Panc1 (cell line): ENCODE data around the gene SLC39A5.

Source experiments
- CTCF ChIP-seq: fragments of 450-650 bp; IDR thresholded peaks from 2 replicates; pipeline ENCODE4 v1.5.1; 2017; ENCODE audit warnings: mild to moderate bottlenecking
- POLR2AphosphoS5 ChIP-seq: IDR thresholded peaks from 2 replicates; pipeline ENCODE4 v1.6.1; 2012; ENCODE audit warnings: mild to moderate bottlenecking, low read depth, low read length, moderate library complexity
- REST ChIP-seq, 2 experiments: IDR thresholded peaks; 2 replicates each; pipeline ENCODE4 v1.6.1; 2011 to 2012; ENCODE audit warnings: low read depth in 2 of 2, control low read depth in 1 of 2, low read length in 1 of 2, mild to moderate bottlenecking in 1 of 2, moderate library complexity in 1 of 2; ENCODE audit not compliant: insufficient read depth in 1 of 2
- SIN3A ChIP-seq: IDR thresholded peaks from 2 replicates; pipeline ENCODE4 v1.6.1; 2012; ENCODE audit warnings: low read depth, mild to moderate bottlenecking, low read length, moderate library complexity, borderline replicate concordance; ENCODE audit not compliant: insufficient read depth

- TF ChIP-seq CTCF: no peak
- no peak for TF ChIP-seq POLR2AphosphoS5
- no peak for TF ChIP-seq REST (IDR thresholded peaks at IDR 0.05; ENCODE audit: insufficient read depth in 1 of 2, low read depth in 2 of 2, low read length in 1 of 2)
- TF ChIP-seq SIN3A: no peak
Observed at GRCh38 chr12:56229082-56229481, 769 bp upstream of the SLC39A5 start.
